Measurements from ENCODE around the gene ERBB3. TPM values are rescaled to one million over a fixed set of nuclear protein-coding genes. Genes with fewer than 3 reads are reported as not detected.
"Not testable (repeated sequence)": the region's sequence is repeated elsewhere in the genome, so short reads cannot be mapped to it uniquely, and the experiment has no call there.

ERBB3 gene
- total and polyA plus RNA-seq, 8 donors, result 29.5 to 106 (median 50.3) TPM

DNA sequence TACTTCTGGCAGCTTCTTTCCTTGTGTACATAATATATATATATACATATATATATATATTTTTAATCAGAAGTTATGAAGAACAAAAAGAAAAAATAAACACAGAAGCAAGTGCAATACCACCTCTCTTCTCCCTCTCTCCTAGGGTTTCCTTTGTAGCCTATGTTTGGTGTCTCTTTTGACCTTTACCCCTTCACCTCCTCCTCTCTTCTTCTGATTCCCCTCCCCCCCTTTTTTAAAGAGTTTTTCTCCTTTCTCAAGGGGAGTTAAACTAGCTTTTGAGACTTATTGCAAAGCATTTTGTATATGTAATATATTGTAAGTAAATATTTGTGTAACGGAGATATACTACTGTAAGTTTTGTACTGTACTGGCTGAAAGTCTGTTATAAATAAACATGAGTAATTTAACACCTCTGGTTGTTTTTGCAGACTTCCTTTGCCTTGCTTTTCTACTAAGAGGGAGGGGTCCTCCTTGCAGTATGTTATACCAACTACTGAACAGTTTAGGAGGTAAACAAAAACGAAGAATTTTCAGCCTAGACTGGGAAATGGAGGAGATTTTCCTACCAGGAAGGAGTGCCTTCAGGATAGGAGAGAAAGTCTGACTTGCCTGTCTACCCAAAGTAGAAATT, 41.8 kb upstream of the ERBB3 start:
- ATAC-seq, result no peak
- Histone ChIP-seq H3K4me1 (peaks cover 5 to 9% (median 5%) of the 10 kb centered on the region in 3 donors), H3K9me3 (no peaks in the 10 kb centered on the region), H3K27ac (no peak overlapping the region), H3K36me3 (peaks cover 0 to 7% (median under 1%) of the 10 kb centered on the region in 3 donors), H3K4me3 (no peak overlapping the region), H3K27me3 (no peaks in the 10 kb centered on the region)
- FAIRE-seq, result no peak
- no peak for DNase-seq
- 46% methylated on average over 2 of the region's 2 CpGs for WGBS, 2 donors
- intact Hi-C loops (cut with DNase I), result loop anchor here in 1 of 3 donors (5.0 to 10.0 kb wide), 2 partner anchors 41 to 303 kb away; partner anchors contain the start of gene SUOX
- TF ChIP-seq CTCF (IDR thresholded peaks at IDR 0.05), result no peak

GRCh38 chr12:56040151-56040550, 39.8 kb upstream of the ERBB3 start:
- FAIRE-seq (no peak), ATAC-seq (no peak), DNase-seq (no peak)
- Histone ChIP-seq H3K27ac (no peak overlapping the region), H3K4me1 (peaks cover 5 to 12% (median 5%) of the 10 kb centered on the region in 3 donors), H3K27me3 (no peaks in the 10 kb centered on the region), H3K9me3 (no peaks in the 10 kb centered on the region), H3K36me3 (peaks cover 6 to 19% (median 10%) of the 10 kb centered on the region in 3 donors), H3K4me3 (no peak overlapping the region)
- intact Hi-C loops (cut with DNase I), result no loop called here
- TF ChIP-seq CTCF (IDR thresholded peaks at IDR 0.05), result no peak
- WGBS, 2 donors, result 94 to 100% methylated on average over 1 of the region's 1 CpG

DNA sequence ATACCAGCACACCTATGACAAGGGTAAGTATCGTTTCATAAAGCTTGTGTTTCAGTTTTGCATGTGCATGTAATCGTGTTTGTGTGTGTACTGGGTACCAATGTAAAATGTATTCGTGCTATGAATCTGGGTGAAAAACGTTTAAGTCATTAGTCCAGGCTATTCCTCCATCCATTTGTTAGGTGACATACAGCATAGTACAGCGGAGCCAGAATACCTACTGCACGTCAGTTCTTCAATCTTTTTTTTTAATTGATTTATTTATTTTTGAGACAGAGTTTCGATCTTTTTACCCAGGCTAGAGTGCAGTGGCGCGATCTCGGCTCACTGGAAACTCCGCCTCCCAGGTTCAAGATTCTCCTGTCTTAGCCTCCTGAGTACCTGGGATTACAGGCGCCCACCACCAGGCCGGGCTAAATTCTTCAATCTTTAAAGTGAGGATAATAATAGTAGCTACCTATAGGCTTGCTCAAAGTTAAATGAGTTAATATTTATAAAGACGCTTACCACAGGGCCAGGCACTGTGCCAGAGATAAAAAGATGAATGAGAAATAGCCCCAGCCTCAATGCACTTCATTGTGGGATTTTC, 38.9 kb upstream of the ERBB3 start:
- peaks cover 5 to 12% (median 5%) of the 10 kb centered on the region in 3 donors for H3K4me1 ChIP-seq
- intact Hi-C loops (cut with DNase I), result no loop called here
- no peak for FAIRE-seq
- DNase-seq, result no peak
- H3K4me3 ChIP-seq, result peak overlapping the region; percentile 9 to 92 (median 69)
- no peaks in the 10 kb centered on the region for H3K27me3 ChIP-seq
- H3K9me3 ChIP-seq, result no peaks in the 10 kb centered on the region
- peak; percentile 2 to 7 (median 4) for ATAC-seq
- peaks cover 6 to 19% (median 12%) of the 10 kb centered on the region in 3 donors for H3K36me3 ChIP-seq
- no peak for TF ChIP-seq CTCF (IDR thresholded peaks at IDR 0.05)
- H3K27ac ChIP-seq, result peak overlapping the region; percentile 69 to 90 (median 86)
- WGBS, 2 donors, result 13 to 19% methylated on average over 14 of the region's 14 CpGs

DNA sequence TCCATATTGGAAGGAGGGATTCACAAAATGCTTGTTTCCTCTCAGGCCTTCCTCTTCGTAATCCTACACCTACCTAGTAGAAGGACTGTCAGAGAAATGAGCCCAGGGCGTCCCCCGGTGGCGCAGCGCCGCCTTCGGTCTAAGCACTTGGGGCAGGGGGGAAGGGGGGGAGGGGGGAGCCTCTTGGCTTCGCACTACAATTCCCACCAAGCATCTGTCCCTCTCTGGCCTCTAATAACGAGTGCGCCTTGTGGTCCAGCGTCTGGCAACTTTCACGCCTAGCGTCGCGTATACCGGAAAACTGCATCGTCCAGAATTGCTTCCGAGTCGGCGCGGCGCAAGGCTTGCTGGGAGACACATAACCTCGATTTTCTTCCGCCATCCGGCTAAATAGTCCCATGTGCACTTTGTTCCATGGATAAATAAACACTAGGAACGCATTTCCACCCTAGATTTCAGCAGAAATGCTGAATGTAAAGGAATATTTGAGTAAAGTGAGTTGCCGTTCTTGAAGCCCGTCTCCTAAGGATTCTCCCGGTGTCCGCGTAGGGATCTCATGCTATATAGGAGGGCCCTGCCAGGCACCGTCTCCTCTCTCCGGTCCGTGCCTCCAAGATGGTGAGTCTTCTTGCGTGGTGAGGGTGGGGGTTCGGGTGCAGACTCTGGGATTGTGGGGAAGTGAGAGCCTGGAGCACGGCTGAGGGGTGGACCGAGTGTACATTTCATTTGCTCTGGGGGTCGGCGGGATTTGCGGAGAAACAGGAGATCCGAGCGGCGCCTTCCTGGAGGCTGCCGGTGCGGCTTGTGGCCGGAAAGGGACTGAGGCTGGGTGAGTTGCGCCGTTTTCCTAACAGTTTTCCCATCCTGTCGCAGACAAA, 38.2 kb upstream of the ERBB3 start, which contains the start of gene RPS26:
RPS26 (plus strand) TSS at position 367 of the 878 bp plus-strand sequence; CDS start at position 616, 249 bp downstream.
- DNase-seq (peak; percentile 89 to 97 (median 95)), FAIRE-seq (no peak), ATAC-seq (peak; percentile 92 to 97 (median 94))
- WGBS, 2 donors, result 0 to 1% methylated on average over 50 of the region's 50 CpGs
- intact Hi-C loops (cut with DNase I), result no loop called here
- Histone ChIP-seq H3K27me3 (no peaks in the 10 kb centered on the region), H3K9me3 (no peaks in the 10 kb centered on the region), H3K36me3 (peaks cover 6 to 19% (median 12%) of the 10 kb centered on the region in 3 donors), H3K27ac (peak within 1 kb of the TSS; percentile 69 to 90 (median 86)), H3K4me3 (peak within 1 kb of the TSS; percentile 34 to 92 (median 69)), H3K4me1 (peaks cover 5 to 12% (median 5%) of the 10 kb centered on the region in 3 donors)
- TF ChIP-seq CTCF (IDR thresholded peaks at IDR 0.05), result peak in 2 of 4 donors; percentile 11 to 28

- Histone ChIP-seq H3K4me1 (peaks cover 5 to 12% (median 5%) of the 10 kb centered on the region in 3 donors), H3K4me3 (peak overlapping the region; percentile 34 to 92 (median 69)), H3K27ac (peak overlapping the region; percentile 68 to 90 (median 86)), H3K36me3 (peaks cover 6 to 19% (median 12%) of the 10 kb centered on the region in 3 donors)
- H3K9me3 ChIP-seq; DNase-seq; ATAC-seq; H3K27me3 ChIP-seq; intact Hi-C loops (cut with DNase I); FAIRE-seq: not testable (repeated sequence)
- 0% methylated on average over 19 to 20 of the region's 20 CpGs for WGBS, 2 donors
Observed at GRCh38 chr12:56042430-56042813, 37.5 kb upstream of the ERBB3 start.
